H1 (cell line): ENCODE measurements around the gene MIOX. TPM values are rescaled to one million over a fixed set of nuclear protein-coding genes. Genes with fewer than 3 reads are reported as not detected.

Source experiments
- CTCF ChIA-PET: fragments of 300-600 bp; sonication (Branson Sonifier 250); formaldehyde crosslinking; loops from one replicate; lab custom pipeline; 2021; ENCODE audit not compliant: partially characterized antibody; lab: Charles Lee
- POLR2A ChIA-PET: fragments of 300-600 bp; sonication (Branson Sonifier 250); formaldehyde crosslinking; loops from one replicate; lab custom pipeline; 2021; ENCODE audit warnings: inconsistent platforms; ENCODE audit not compliant: partially characterized antibody; lab: Charles Lee
- DNase-seq, 2 experiments: peaks; one replicate each; pipeline versions ENCODE4 v3.0.0 to v3.0.0-alpha.2; 2010 to 2022; ENCODE audit warnings: low spot score in 2 of 2, low read depth in 1 of 2, mixed read lengths in 1 of 2
- FAIRE-seq: peaks from 2 replicates; lab custom pipeline; 2011; peaks lifted over from hg19 to GRCh38; lab: Jason Lieb, UNC
- H2AFZ ChIP-seq: 2 replicates; pipeline ENCODE4 v1.8.1; 2012; ENCODE audit warnings: low read length, inconsistent platforms
- H2AK5ac ChIP-seq: 2 replicates; pipeline ENCODE4 v1.6.1; 2013; ENCODE audit warnings: low read depth, low read length
- H2BK120ac ChIP-seq: replicated peaks from 2 replicates; pipeline ENCODE3; 2013; ENCODE audit warnings: low read depth, low read length, inconsistent platforms
- H2BK12ac ChIP-seq: 2 replicates; pipeline ENCODE4 v1.6.1; 2013; ENCODE audit warnings: low read depth, low read length
- H2BK15ac ChIP-seq: 2 replicates; pipeline ENCODE4 v1.6.1; 2013; ENCODE audit warnings: low read length
- H2BK20ac ChIP-seq: 2 replicates; pipeline ENCODE4 v1.6.1; 2013; ENCODE audit warnings: low read length
- H2BK5ac ChIP-seq: 2 replicates; pipeline ENCODE4 v1.6.1; 2013; ENCODE audit warnings: low read depth, low read length
- H3K14ac ChIP-seq: 2 replicates; pipeline ENCODE4 v1.6.1; 2013; ENCODE audit warnings: inconsistent platforms; ENCODE audit not compliant: insufficient read length
- H3K18ac ChIP-seq: 2 replicates; pipeline ENCODE4 v1.6.1; 2013; ENCODE audit warnings: low read length; ENCODE audit errors: extremely low read depth
- H3K23ac ChIP-seq: 2 replicates; pipeline ENCODE4 v1.6.1; 2013; ENCODE audit warnings: inconsistent platforms; ENCODE audit not compliant: insufficient read length
- H3K23me2 ChIP-seq: 2 replicates; pipeline ENCODE4 v1.6.1; 2013; ENCODE audit warnings: low read depth, low read length
- H3K27ac ChIP-seq: 2 replicates; pipeline ENCODE4 v1.6.1; 2011; ENCODE audit warnings: low read depth, low read length, inconsistent platforms
- H3K27me3 ChIP-seq, 4 experiments: replicated peaks in 1 of 4; 1 replicate in 1 of 4; 2 replicates in 3 of 4; pipeline versions ENCODE4 v1.6.1 to v1.8.1; 2011 to 2013; ENCODE audit warnings: low read length in 3 of 4, mild to moderate bottlenecking in 3 of 4, inconsistent platforms in 2 of 4, mixed read lengths in 2 of 4, moderate library complexity in 1 of 4; ENCODE audit not compliant: control insufficient read depth in 3 of 4, insufficient read depth in 3 of 4; ENCODE audit errors: extremely low read depth in 1 of 4
- H3K36me3 ChIP-seq, 4 experiments: 2 replicates each; pipeline versions ENCODE4 v1.6.1 to v1.8.1; 2011 to 2013; ENCODE audit warnings: mild to moderate bottlenecking in 4 of 4, low read length in 3 of 4, moderate library complexity in 2 of 4, control low read depth in 1 of 4, inconsistent platforms in 1 of 4; ENCODE audit not compliant: insufficient read depth in 4 of 4, control insufficient read depth in 2 of 4
- H3K4ac ChIP-seq: replicated peaks from 2 replicates; pipeline ENCODE3; 2013; ENCODE audit warnings: low read length, low read depth, mixed read lengths, inconsistent platforms; ENCODE audit not compliant: insufficient read length
- H3K4me1 ChIP-seq, 4 experiments: replicated peaks in 1 of 4; 1 replicate in 1 of 4; 2 replicates in 3 of 4; pipeline versions ENCODE4 v1.6.1 to v1.8.1; 2011 to 2013; ENCODE audit warnings: low read length in 3 of 4, inconsistent platforms in 2 of 4, mixed read lengths in 1 of 4; ENCODE audit not compliant: insufficient read depth in 4 of 4, control insufficient read depth in 3 of 4
- H3K4me2 ChIP-seq, 2 experiments: 2 replicates each; pipeline versions ENCODE4 v1.6.1 to v1.8.1; 2011 to 2013; ENCODE audit warnings: low read depth in 2 of 2, low read length in 2 of 2, control low read depth in 1 of 2, inconsistent platforms in 1 of 2, mild to moderate bottlenecking in 1 of 2; ENCODE audit not compliant: insufficient read depth in 1 of 2
- H3K4me3 ChIP-seq, 4 experiments: fragments of 200-600, 300-600 bp in 1 of 4; sonication (generic), shearing (Covaris generic), sonication (Bioruptor Twin) in 1 of 4; 2 replicates each; pipeline versions ENCODE4 v1.5.1 to v1.8.1; 2011 to 2016; ENCODE audit warnings: low read length in 4 of 4, low read depth in 3 of 4, control low read depth in 2 of 4, inconsistent platforms in 2 of 4, mild to moderate bottlenecking in 2 of 4, mixed read lengths in 1 of 4, moderate library complexity in 1 of 4; ENCODE audit not compliant: insufficient read depth in 2 of 4; ENCODE audit errors: extremely low read depth in 1 of 4
- H3K56ac ChIP-seq: replicated peaks from 2 replicates; pipeline ENCODE3; 2013; ENCODE audit warnings: low read depth, mild to moderate bottlenecking, mixed read lengths, low read length, inconsistent platforms; ENCODE audit not compliant: insufficient read length
- H3K79me1 ChIP-seq: 2 replicates; pipeline ENCODE4 v1.6.1; 2013; ENCODE audit warnings: low read depth, low read length, control low read depth
- H3K79me2 ChIP-seq, 2 experiments: 2 replicates each; pipeline versions ENCODE4 v1.6.1 to v1.8.1; 2012 to 2013; ENCODE audit warnings: low read length in 2 of 2, mild to moderate bottlenecking in 2 of 2, inconsistent platforms in 1 of 2; ENCODE audit not compliant: insufficient read depth in 2 of 2, control insufficient read depth in 1 of 2
- H3K9ac ChIP-seq, 4 experiments: replicated peaks in 1 of 4; 1 replicate in 1 of 4; 2 replicates in 3 of 4; pipeline versions ENCODE4 v1.6.1 to v1.8.1; 2011 to 2013; ENCODE audit warnings: low read depth in 3 of 4, low read length in 3 of 4, control low read depth in 2 of 4, mild to moderate bottlenecking in 2 of 4, moderate library complexity in 2 of 4, inconsistent platforms in 1 of 4; ENCODE audit errors: extremely low read depth in 1 of 4
- H3K9me3 ChIP-seq, 2 experiments: 2 replicates each; pipeline versions ENCODE4 v1.6.1 to v1.8.1; 2012 to 2013; ENCODE audit warnings: mild to moderate bottlenecking in 2 of 2, moderate library complexity in 2 of 2, control low read depth in 1 of 2, inconsistent platforms in 1 of 2, low read depth in 1 of 2, low read length in 1 of 2, mixed read lengths in 1 of 2; ENCODE audit not compliant: insufficient read depth in 2 of 2
- H4K20me1 ChIP-seq, 2 experiments: replicated peaks in 1 of 2; 2 replicates each; pipeline versions ENCODE3 to v1.8.1; 2011 to 2013; ENCODE audit warnings: inconsistent platforms in 2 of 2, low read length in 2 of 2, mild to moderate bottlenecking in 1 of 2; ENCODE audit not compliant: insufficient read depth in 2 of 2, control insufficient read depth in 1 of 2
- H4K5ac ChIP-seq: 2 replicates; pipeline ENCODE4 v1.6.1; 2013; ENCODE audit warnings: low read length, low read depth, mixed read lengths, inconsistent platforms; ENCODE audit not compliant: insufficient read length
- H4K8ac ChIP-seq: 2 replicates; pipeline ENCODE4 v1.8.0; 2013; ENCODE audit warnings: mild to moderate bottlenecking, moderate library complexity, low read length, inconsistent platforms; ENCODE audit not compliant: insufficient read depth; ENCODE audit errors: extremely low read depth
- H4K91ac ChIP-seq: replicated peaks from 2 replicates; pipeline ENCODE3; 2013; ENCODE audit warnings: low read length, mixed read lengths, inconsistent platforms; ENCODE audit not compliant: insufficient read length
- ASH2L ChIP-seq: fragments of 200-600, 300-600 bp; sonication (generic); IDR thresholded peaks from one replicate; pipeline ENCODE4 v1.7.1; 2017; ENCODE audit warnings: low read length
- BACH1 ChIP-seq: IDR thresholded peaks from 2 replicates; pipeline ENCODE4 v1.6.1; 2012; ENCODE audit warnings: low read length, improper control_type of control experiment
- CHD2 ChIP-seq: IDR thresholded peaks from 2 replicates; pipeline ENCODE4 v1.6.1; 2012; ENCODE audit warnings: low read length, improper control_type of control experiment
- CREB1 ChIP-seq: IDR thresholded peaks from 2 replicates; pipeline ENCODE4 v1.6.1; 2012; ENCODE audit warnings: inconsistent platforms
- CTBP2 ChIP-seq: IDR thresholded peaks from 2 replicates; pipeline ENCODE4 v1.7.0; 2011; ENCODE audit warnings: borderline replicate concordance, mild to moderate bottlenecking, moderate library complexity, mixed read lengths, low read length; ENCODE audit not compliant: insufficient read depth, insufficient read length
- EZH2 ChIP-seq: fragments of 200-600 bp; sonication (generic); IDR thresholded peaks from 2 replicates; pipeline ENCODE4 v1.7.1; 2012; ENCODE audit warnings: low read depth, mild to moderate bottlenecking, moderate library complexity, low read length, inconsistent platforms; ENCODE audit not compliant: severe bottlenecking
- GTF2F1 ChIP-seq: IDR thresholded peaks from 2 replicates; pipeline ENCODE4 v1.6.1; 2012; ENCODE audit warnings: low read depth, low read length, improper control_type of control experiment, borderline replicate concordance
- KDM1A ChIP-seq: fragments of 200-600, 300-600 bp; sonication (generic); IDR thresholded peaks from 2 replicates; pipeline ENCODE4 v1.7.1; 2016; ENCODE audit warnings: mild to moderate bottlenecking, low read length, borderline replicate concordance
- POLR2A ChIP-seq, 2 experiments: IDR thresholded peaks; 1 replicate in 1 of 2; 2 replicates in 1 of 2; pipeline ENCODE4 v1.6.1; 2011; ENCODE audit warnings: low read depth in 2 of 2, low read length in 2 of 2, mild to moderate bottlenecking in 2 of 2; ENCODE audit errors: control extremely low read depth in 1 of 2
- POLR2AphosphoS5 ChIP-seq: IDR thresholded peaks from 2 replicates; pipeline ENCODE4 v1.6.1; 2011; ENCODE audit warnings: low read depth, low read length
- RNF2 ChIP-seq: fragments of 200-900, 300-1000 bp; sonication (generic); IDR thresholded peaks from 2 replicates; pipeline ENCODE4 v1.7.1; 2016; ENCODE audit warnings: borderline replicate concordance, low read depth, mild to moderate bottlenecking, antibody characterized with exemption, low read length; ENCODE audit not compliant: poor library complexity, severe bottlenecking; ENCODE audit errors: missing control alignments
- SP1 ChIP-seq: IDR thresholded peaks from 2 replicates; pipeline ENCODE4 v1.6.1; 2011; ENCODE audit warnings: low read depth, low read length
- WGBS, 2 experiments: shearing (Covaris generic) in 1 of 2; methylation state at CpG; one replicate each; pipeline versions ENCODE4 v1.1.6 to v1.1.7; 2013 to 2015; ENCODE audit warnings: low lambda C conversion rate in 2 of 2, mixed read lengths in 2 of 2, inconsistent platforms in 1 of 2, low coverage in 1 of 2, missing lambda C conversion rate in 1 of 2; ENCODE audit not compliant: insufficient replicate concordance in 2 of 2, insufficient coverage in 1 of 2, insufficient read length in 1 of 2; ENCODE audit errors: extremely low coverage in 1 of 2, missing lambda C conversion rate in 1 of 2; 5-methylcytosine and 5-hydroxymethylcytosine counted together
- polyA plus RNA-seq, 7 experiments: library from polyadenylated mRNA; depleted of rRNA in 3 of 7; stranded (reverse) in 5 of 7; unstranded in 2 of 7; fragments of >200 nt in 5 of 7; fragments of 200-250 nt in 2 of 7; gene quantifications; 1 replicate in 5 of 7; 2 replicates in 1 of 7; 4 replicates in 1 of 7; pipeline versions ENCODE4 v1.2.1 to v1.2.3, GENCODE V29; 2011 to 2013; ENCODE audit warnings: missing spikeins in 2 of 7, mixed read lengths in 2 of 7
- total RNA-seq: library from RNA; stranded (reverse); fragmentation: NEBNext Ultra II Directional; extraction: Animal tissue kit (Norgen Biotek cat#: 25700); gene quantifications from 2 replicates; pipeline ENCODE4 v1.2.1, GENCODE V29; 2021
- TF ChIP-seq, protein P1 (sequence below): IDR thresholded peaks from 2 replicates; pipeline ENCODE4 v1.6.1; 2011; ENCODE audit warnings: low read depth, mild to moderate bottlenecking, low read length; ENCODE audit not compliant: insufficient read depth

Gene MIOX
- total and polyA plus RNA-seq, 2 of the 8 experiments (the other 6 are each of a cell fraction or from before 2014, with no cell fraction given): 0.30 to 0.32 TPM

DNA sequence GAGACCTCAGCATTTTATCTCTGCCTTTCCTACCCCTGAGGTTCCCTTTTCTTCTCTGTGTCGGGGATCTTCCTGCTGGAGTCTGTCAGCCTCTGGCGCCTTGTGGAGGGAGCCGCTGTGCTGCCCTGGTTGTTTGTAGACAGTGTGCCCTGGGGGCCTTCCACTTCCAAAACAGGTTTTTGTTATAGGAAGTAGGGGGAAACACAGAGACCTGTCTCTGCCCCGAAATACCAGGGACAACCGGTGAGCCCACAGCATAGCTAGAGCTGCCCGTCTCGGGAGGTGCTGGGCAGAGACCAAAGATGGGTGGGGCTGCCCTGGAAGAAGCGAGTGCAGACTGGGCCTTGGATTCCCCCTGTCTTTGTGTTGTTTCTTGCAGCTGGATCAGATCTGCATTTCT lies 29.4 kb downstream of the MIOX start:
- Histone ChIP-seq H2AFZ (no peak overlapping the region), H3K27me3 (no peaks in the 10 kb centered on the region), H3K79me2 (peaks cover 10 to 31% of the 10 kb centered on the region in 2 experiments), H3K4ac (no peak overlapping the region), H4K8ac (no peak overlapping the region), H3K9ac (no peak overlapping the region), H3K56ac (no peak overlapping the region), H2AK5ac (no peak overlapping the region), H3K14ac (no peak overlapping the region), H3K4me2 (no peak overlapping the region), H3K23me2 (no peaks in the 10 kb centered on the region), H2BK120ac (no peak overlapping the region), H3K27ac (no peak overlapping the region), H2BK20ac (no peak overlapping the region), H3K4me3 (no peak overlapping the region), H2BK15ac (no peak overlapping the region), H4K5ac (no peak overlapping the region), H3K18ac (no peak overlapping the region), H2BK12ac (no peak overlapping the region), H3K4me1 (no peaks in the 10 kb centered on the region), H4K91ac (no peak overlapping the region), H3K9me3 (no peaks in the 10 kb centered on the region), H2BK5ac (no peak overlapping the region), H3K23ac (no peak overlapping the region), H3K36me3 (peaks cover 0 to 12% (median 7%) of the 10 kb centered on the region in 4 experiments; a peak in 5 of 8 replicates), H3K79me1 (peaks cover 14% of the 10 kb centered on the region; the same call in 1 of the 2 replicates), H4K20me1 (peaks cover 9 to 19% of the 10 kb centered on the region in 2 experiments)
- POLR2A ChIA-PET: interaction anchor here (1.1 kb wide), 1 partner anchor 8 kb away, joined by 3 read pairs; no protein-coding TSS in a partner anchor
- TF ChIP-seq GTF2F1 (no peak), ASH2L (no peak), CTBP2 (no peak), EZH2 (no peak), CHD2 (no peak), SP1 (no peak), RNF2 (no peak), BACH1 (no peak), KDM1A (no peak), POLR2A (IDR thresholded peaks at IDR 0.05; ENCODE audit: control extremely low read depth in 1 of 2, low read depth in 2 of 2, low read length in 2 of 2) (no peak), POLR2AphosphoS5 (no peak), CREB1 (no peak)
- TF ChIP-seq, protein P1, sequence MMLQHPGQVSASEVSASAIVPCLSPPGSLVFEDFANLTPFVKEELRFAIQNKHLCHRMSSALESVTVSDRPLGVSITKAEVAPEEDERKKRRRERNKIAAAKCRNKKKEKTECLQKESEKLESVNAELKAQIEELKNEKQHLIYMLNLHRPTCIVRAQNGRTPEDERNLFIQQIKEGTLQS: no peak
- CTCF ChIA-PET: interaction anchor here (0.6 kb wide), 1 partner anchor 52 kb away, joined by 3 read pairs; no protein-coding TSS in a partner anchor
- WGBS, 2 experiments: 92% methylated on average over 8 of the region's 8 CpGs; no CpG with 5 or more reads in 1 of the 2 experiments
- DNase-seq (no peak), FAIRE-seq (no peak)
